Gastrocnemius medialis (tissue), 4 donors: ENCODE measurements around the gene COL21A1. TPM values are rescaled to one million over a fixed set of nuclear protein-coding genes. Genes with fewer than 3 reads are reported as not detected.

Experiments
- ATAC-seq, 2 donors: fragments of 150-250 bp; one replicate each; pipeline ENCODE4 v1.9.1; 2016
- DNase-seq, 2 donors: peaks; one replicate each; pipeline ENCODE4 v3.0.0-alpha.2; 2019
- H3K27ac ChIP-seq, 4 donors: fragments of 200-600 bp; sonication (generic); 1 replicate in 1 of 4; 2 replicates in 3 of 4; pipeline ENCODE4 v1.5.1; 2016 to 2018; ENCODE audit warnings: mild to moderate bottlenecking in 2 of 4, moderate library complexity in 1 of 4
- H3K27me3 ChIP-seq, 3 donors: fragments of 200-600 bp; sonication (generic) in 2 of 3; 1 replicate in 1 of 3; 2 replicates in 2 of 3; pipeline versions ENCODE4 v1.5.1 to v1.6.0; 2016 to 2019; ENCODE audit warnings: mild to moderate bottlenecking in 1 of 3, moderate library complexity in 1 of 3
- H3K36me3 ChIP-seq, 2 donors: fragments of 200-600 bp; sonication (generic) in 1 of 2; one replicate each; pipeline ENCODE4 v1.5.1; 2017 to 2018
- H3K4me1 ChIP-seq, 2 donors: fragments of 200-600 bp; sonication (generic) in 1 of 2; one replicate each; pipeline ENCODE4 v1.5.1; 2016 to 2017; ENCODE audit warnings: mild to moderate bottlenecking in 2 of 2
- H3K4me3 ChIP-seq, 4 donors: fragments of 200-600 bp; sonication (generic) in 3 of 4; 1 replicate in 1 of 4; 2 replicates in 3 of 4; pipeline ENCODE4 v1.5.1; 2016 to 2019; ENCODE audit warnings: mild to moderate bottlenecking in 2 of 4
- H3K9me3 ChIP-seq, 3 donors: fragments of 200-600 bp; sonication (generic) in 2 of 3; 1 replicate in 1 of 3; 2 replicates in 2 of 3; pipeline ENCODE4 v1.5.1; 2016 to 2019
- POLR2A ChIP-seq, 2 donors: fragments of 450-650 bp; IDR thresholded peaks; one replicate each; pipeline ENCODE4 v1.6.1; 2017; ENCODE audit warnings: antibody characterized with exemption in 2 of 2, mild to moderate bottlenecking in 2 of 2, moderate library complexity in 2 of 2
- in situ Hi-C, 4 donors: fragments of 200-750 bp; cut with MboI; loops; one replicate each; pipeline versions ENCODE4 v1.15.0 to v1.8.0; 2017; ENCODE audit warnings: low sequenced_read_pairs in 4 of 4
- intact Hi-C: fragments of 100-400 bp; cut with DNase I; formaldehyde crosslinking; loops from one replicate; pipeline ENCODE4 v1.15.1; 2023; ENCODE audit warnings: low total_unique reads
- total RNA-seq, 4 donors: library from RNA; depleted of rRNA; stranded (reverse); fragments of >200 nt; gene quantifications; one replicate each; pipeline versions ENCODE4 v1.1.0 to v1.2.3, GENCODE V29; 2016
- TF ChIP-seq, protein P1 (sequence below), 5 experiments: fragments of 450-650 bp in 3 of 5; fragments of 200-600 bp in 2 of 5; sonication (generic) in 2 of 5; IDR thresholded peaks in 4 of 5; conservative IDR thresholded peaks in 1 of 5; 1 replicate in 4 of 5; 2 replicates in 1 of 5; pipeline ENCODE4 v1.5.1; 2016 to 2019; ENCODE audit warnings: antibody characterized with exemption in 5 of 5, mild to moderate bottlenecking in 3 of 5, moderate library complexity in 3 of 5

The COL21A1 gene
- total RNA-seq, 4 donors from 2014 or later: 0.19 to 1.1 (median 0.61) TPM

DNA sequence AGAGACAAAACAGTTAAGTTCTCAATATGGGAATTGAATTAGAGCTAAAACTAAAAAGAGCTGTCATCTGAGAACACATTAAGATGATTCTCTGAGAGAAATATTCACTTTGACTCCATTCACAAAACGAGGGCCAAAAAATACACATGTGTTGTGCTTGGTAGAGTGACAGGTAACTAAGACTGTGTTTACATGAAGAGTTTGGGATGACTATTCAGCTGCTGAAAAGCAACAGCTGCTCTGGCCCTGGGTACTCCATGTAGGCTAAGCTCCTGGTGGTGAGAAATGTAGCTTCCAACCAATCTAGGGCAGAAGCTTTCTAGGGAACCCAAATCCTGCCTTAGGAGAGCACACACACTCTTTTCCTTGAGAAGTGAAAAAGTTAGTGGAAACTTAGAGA lies 184.5 kb downstream of the COL21A1 start:
- no peaks in the 10 kb centered on the region for H3K36me3 ChIP-seq
- no peaks in the 10 kb centered on the region for H3K4me1 ChIP-seq
- no peaks in the 10 kb centered on the region for H3K9me3 ChIP-seq
- ATAC-seq: no peak
- H3K27me3 ChIP-seq: no peaks in the 10 kb centered on the region
- in situ Hi-C loops: no loop called here
- no peak overlapping the region for H3K4me3 ChIP-seq
- H3K27ac ChIP-seq: no peak overlapping the region
- TF ChIP-seq POLR2A (IDR thresholded peaks at IDR 0.05): no peak
- TF ChIP-seq, protein P1, sequence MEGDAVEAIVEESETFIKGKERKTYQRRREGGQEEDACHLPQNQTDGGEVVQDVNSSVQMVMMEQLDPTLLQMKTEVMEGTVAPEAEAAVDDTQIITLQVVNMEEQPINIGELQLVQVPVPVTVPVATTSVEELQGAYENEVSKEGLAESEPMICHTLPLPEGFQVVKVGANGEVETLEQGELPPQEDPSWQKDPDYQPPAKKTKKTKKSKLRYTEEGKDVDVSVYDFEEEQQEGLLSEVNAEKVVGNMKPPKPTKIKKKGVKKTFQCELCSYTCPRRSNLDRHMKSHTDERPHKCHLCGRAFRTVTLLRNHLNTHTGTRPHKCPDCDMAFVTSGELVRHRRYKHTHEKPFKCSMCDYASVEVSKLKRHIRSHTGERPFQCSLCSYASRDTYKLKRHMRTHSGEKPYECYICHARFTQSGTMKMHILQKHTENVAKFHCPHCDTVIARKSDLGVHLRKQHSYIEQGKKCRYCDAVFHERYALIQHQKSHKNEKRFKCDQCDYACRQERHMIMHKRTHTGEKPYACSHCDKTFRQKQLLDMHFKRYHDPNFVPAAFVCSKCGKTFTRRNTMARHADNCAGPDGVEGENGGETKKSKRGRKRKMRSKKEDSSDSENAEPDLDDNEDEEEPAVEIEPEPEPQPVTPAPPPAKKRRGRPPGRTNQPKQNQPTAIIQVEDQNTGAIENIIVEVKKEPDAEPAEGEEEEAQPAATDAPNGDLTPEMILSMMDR (IDR thresholded peaks at IDR 0.05 in 4 of 5, conservative IDR thresholded peaks at IDR 0.05 in 1 of 5): no peak
- intact Hi-C loops: no loop called here
- DNase-seq: no peak

DNA sequence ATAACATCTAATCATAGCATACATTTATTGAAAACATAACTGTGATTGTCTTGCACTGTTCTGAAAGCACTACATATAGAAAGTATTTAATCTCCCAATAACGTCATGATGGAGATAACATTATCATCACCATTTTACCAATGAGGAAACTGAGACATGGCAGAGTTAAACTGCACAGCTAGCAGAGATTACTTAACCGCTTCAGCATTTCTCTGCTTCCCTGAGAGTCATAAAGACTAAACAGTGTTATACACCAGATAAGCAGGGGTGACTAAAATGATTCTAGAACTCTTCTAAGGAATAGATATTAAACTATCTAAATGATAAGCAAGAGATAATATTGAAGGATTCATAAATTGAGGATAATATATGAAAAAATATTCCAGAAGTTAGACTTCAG lies 188.7 kb downstream of the COL21A1 start:
- Histone ChIP-seq H3K4me1 (no peaks in the 10 kb centered on the region), H3K27me3 (no peaks in the 10 kb centered on the region), H3K4me3 (no peak overlapping the region), H3K36me3 (no peaks in the 10 kb centered on the region), H3K9me3 (no peaks in the 10 kb centered on the region), H3K27ac (no peak overlapping the region)
- intact Hi-C loops (no loop called here), in situ Hi-C loops (no loop called here)
- DNase-seq (no peak), ATAC-seq (no peak)
- TF ChIP-seq, protein P1 (IDR thresholded peaks at IDR 0.05 in 4 of 5, conservative IDR thresholded peaks at IDR 0.05 in 1 of 5): no peak
- TF ChIP-seq POLR2A (IDR thresholded peaks at IDR 0.05): no peak

DNA sequence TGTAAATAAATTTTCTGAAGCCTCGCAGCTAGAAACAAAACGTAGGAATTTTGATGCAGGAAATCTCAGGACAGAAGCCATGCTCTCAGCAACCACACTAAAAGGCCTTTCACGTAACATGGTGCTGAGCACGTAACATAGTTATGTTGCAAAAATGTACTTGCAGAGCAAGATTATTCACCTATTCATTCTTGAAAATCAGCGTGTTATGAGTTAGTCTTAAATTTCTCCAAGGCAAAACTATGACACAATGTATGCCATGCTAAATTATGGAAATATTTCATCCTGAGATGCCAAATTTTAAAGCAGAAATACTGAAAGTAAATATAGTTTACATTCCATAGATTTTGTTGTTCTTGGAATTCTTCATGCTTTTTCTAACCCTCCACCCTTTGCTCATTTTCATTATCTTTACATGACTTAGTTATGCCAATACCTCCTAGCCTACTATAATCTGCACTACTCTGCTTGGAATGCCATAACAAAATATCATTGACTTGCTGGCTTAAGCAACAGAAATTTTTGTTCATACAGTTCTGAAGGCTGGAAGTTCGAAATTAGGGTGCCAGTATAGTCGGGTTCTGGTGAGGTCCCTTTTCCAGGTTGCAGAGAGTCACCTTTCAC lies 192.2 kb downstream of the COL21A1 start:
- in situ Hi-C loops (no loop called here), intact Hi-C loops (no loop called here)
- ATAC-seq (no peak), DNase-seq (no peak)
- Histone ChIP-seq H3K4me3 (no peak overlapping the region), H3K27ac (no peak overlapping the region), H3K27me3 (no peaks in the 10 kb centered on the region), H3K36me3 (no peaks in the 10 kb centered on the region), H3K9me3 (no peaks in the 10 kb centered on the region), H3K4me1 (no peaks in the 10 kb centered on the region)
- no peak for TF ChIP-seq POLR2A (IDR thresholded peaks at IDR 0.05)
- TF ChIP-seq, protein P1 (IDR thresholded peaks at IDR 0.05 in 4 of 5, conservative IDR thresholded peaks at IDR 0.05 in 1 of 5): no peak

DNA sequence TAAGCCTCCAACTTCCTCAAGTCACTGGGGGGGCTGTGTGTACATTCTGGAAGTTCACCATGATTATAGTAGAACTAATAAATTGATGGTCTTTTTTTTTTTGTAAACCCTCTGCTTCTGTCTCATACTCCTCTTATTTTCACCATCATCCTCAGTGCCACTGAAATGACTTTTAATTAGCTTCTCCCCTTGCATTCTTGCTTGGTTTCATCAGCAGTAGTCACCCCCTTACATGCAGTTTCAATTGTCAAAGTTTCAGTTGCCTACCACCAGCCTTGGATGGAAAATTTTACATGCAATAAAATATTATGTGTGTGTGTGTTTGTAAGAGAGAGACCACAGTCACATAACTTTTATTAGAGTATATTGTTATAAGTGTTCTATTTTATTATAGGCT lies 196.2 kb downstream of the COL21A1 start:
- Histone ChIP-seq H3K27ac (no peak overlapping the region), H3K36me3 (no peaks in the 10 kb centered on the region), H3K9me3 (no peaks in the 10 kb centered on the region), H3K4me1 (no peaks in the 10 kb centered on the region), H3K27me3 (no peaks in the 10 kb centered on the region), H3K4me3 (no peak overlapping the region)
- no peak for DNase-seq
- intact Hi-C loops: no loop called here
- no peak for ATAC-seq
- in situ Hi-C loops: no loop called here
- TF ChIP-seq POLR2A (IDR thresholded peaks at IDR 0.05): no peak
- TF ChIP-seq, protein P1 (IDR thresholded peaks at IDR 0.05 in 4 of 5, conservative IDR thresholded peaks at IDR 0.05 in 1 of 5): no peak
